Mucosa of rectum (tissue), 2 donors: ENCODE results near the gene SUPT6H.
A peak's percentile ranks its signal among the peaks of the same experiment; 100 is the strongest.

Experiments used
- H3K27ac ChIP-seq, 2 donors: one replicate each; pipeline ENCODE4 v1.7.0; 2013; ENCODE audit warnings: inconsistent platforms in 2 of 2, low read depth in 2 of 2, low read length in 2 of 2
- H3K27me3 ChIP-seq, 2 donors: one replicate each; pipeline ENCODE4 v1.7.0; 2013; ENCODE audit warnings: low read length in 2 of 2; ENCODE audit not compliant: control insufficient read depth in 2 of 2, insufficient read depth in 2 of 2
- H3K36me3 ChIP-seq, 2 donors: one replicate each; pipeline ENCODE4 v1.7.0; 2013; ENCODE audit warnings: low read length in 2 of 2; ENCODE audit not compliant: control insufficient read depth in 2 of 2, insufficient read depth in 2 of 2
- H3K4me1 ChIP-seq, 2 donors: one replicate each; pipeline ENCODE4 v1.7.0; 2013; ENCODE audit warnings: low read length in 2 of 2, mild to moderate bottlenecking in 1 of 2; ENCODE audit not compliant: control insufficient read depth in 2 of 2, insufficient read depth in 2 of 2
- H3K4me3 ChIP-seq, 2 donors: one replicate each; pipeline ENCODE4 v1.7.0; 2013; ENCODE audit warnings: low read length in 2 of 2
- H3K9ac ChIP-seq, 2 donors: one replicate each; pipeline ENCODE4 v1.7.0; 2013; ENCODE audit warnings: low read length in 2 of 2, low read depth in 1 of 2, mild to moderate bottlenecking in 1 of 2
- H3K9me3 ChIP-seq, 2 donors: one replicate each; pipeline ENCODE4 v1.7.0; 2013; ENCODE audit warnings: low read length in 2 of 2; ENCODE audit not compliant: control insufficient read depth in 2 of 2
- donor health status: healthy.
- donor health status: Normal muscosa, but diverticular disease.

SUPT6H gene

GRCh38 chr17:28749516-28750177 lies 87.6 kb downstream of the SUPT6H start:
- Histone ChIP-seq H3K4me1 (peaks cover 34 to 48% of the 10 kb centered on the region in 2 donors), H3K9ac (peak overlapping the region; percentile 26 to 52), H3K36me3 (peaks cover 27 to 40% of the 10 kb centered on the region in 2 donors), H3K27ac (peak overlapping the region; percentile 54 to 56), H3K9me3 (no peaks in the 10 kb centered on the region), H3K4me3 (no peak overlapping the region), H3K27me3 (no peaks in the 10 kb centered on the region)

GRCh38 chr17:28750178-28751047 lies 88.4 kb downstream of the SUPT6H start:
- H3K4me1 ChIP-seq = peaks cover 34 to 41% of the 10 kb centered on the region in 2 donors

GRCh38 chr17:28751600-28752366 lies 89.8 kb downstream of the SUPT6H start:
- no peak overlapping the region for H3K9ac ChIP-seq
- no peak overlapping the region for H3K4me3 ChIP-seq
- no peaks in the 10 kb centered on the region for H3K9me3 ChIP-seq
- H3K4me1 ChIP-seq = peaks cover 21 to 28% of the 10 kb centered on the region in 2 donors
- H3K27me3 ChIP-seq = no peaks in the 10 kb centered on the region
- peaks cover 33 to 40% of the 10 kb centered on the region in 2 donors for H3K36me3 ChIP-seq
- no peak overlapping the region for H3K27ac ChIP-seq

More at GRCh38 chr17:28750178-28751047, 88.4 kb downstream of the SUPT6H start:
- Histone ChIP-seq H3K9ac (peak overlapping the region; percentile 15 to 52), H3K9me3 (no peaks in the 10 kb centered on the region), H3K27me3 (no peaks in the 10 kb centered on the region), H3K27ac (peak overlapping the region; percentile 54 to 56), H3K36me3 (peaks cover 27 to 40% of the 10 kb centered on the region in 2 donors), H3K4me3 (no peak overlapping the region)
